ENCODE results near the gene COQ10B. TPM values are rescaled to one million over a fixed set of nuclear protein-coding genes. Genes with fewer than 3 reads are reported as not detected.
"Not testable (repeated sequence)": the region's sequence is repeated elsewhere in the genome, so short reads cannot be mapped to it uniquely, and the experiment has no call there.

Gene COQ10B
- total RNA-seq, 1 donor from 2014 or later = 6.0 TPM

- TF ChIP-seq, protein P1, sequence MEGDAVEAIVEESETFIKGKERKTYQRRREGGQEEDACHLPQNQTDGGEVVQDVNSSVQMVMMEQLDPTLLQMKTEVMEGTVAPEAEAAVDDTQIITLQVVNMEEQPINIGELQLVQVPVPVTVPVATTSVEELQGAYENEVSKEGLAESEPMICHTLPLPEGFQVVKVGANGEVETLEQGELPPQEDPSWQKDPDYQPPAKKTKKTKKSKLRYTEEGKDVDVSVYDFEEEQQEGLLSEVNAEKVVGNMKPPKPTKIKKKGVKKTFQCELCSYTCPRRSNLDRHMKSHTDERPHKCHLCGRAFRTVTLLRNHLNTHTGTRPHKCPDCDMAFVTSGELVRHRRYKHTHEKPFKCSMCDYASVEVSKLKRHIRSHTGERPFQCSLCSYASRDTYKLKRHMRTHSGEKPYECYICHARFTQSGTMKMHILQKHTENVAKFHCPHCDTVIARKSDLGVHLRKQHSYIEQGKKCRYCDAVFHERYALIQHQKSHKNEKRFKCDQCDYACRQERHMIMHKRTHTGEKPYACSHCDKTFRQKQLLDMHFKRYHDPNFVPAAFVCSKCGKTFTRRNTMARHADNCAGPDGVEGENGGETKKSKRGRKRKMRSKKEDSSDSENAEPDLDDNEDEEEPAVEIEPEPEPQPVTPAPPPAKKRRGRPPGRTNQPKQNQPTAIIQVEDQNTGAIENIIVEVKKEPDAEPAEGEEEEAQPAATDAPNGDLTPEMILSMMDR (IDR thresholded peaks at IDR 0.05) = no peak
- no peak overlapping the region for H3K4me3 ChIP-seq
- H3K4me1 ChIP-seq = no peaks in the 10 kb centered on the region
Measured at GRCh38 chr2:197461057-197461456, 7.7 kb downstream of the COQ10B start.

GRCh38 chr2:197464175-197464574 is 10.8 kb downstream of the COQ10B start:
- intact Hi-C loops (cut with DNase I) = no loop called here
- Histone ChIP-seq H3K4me3 (no peak overlapping the region), H3K27me3 (no peaks in the 10 kb centered on the region), H3K4me1 (no peaks in the 10 kb centered on the region), H3K36me3 (peaks cover 66 to 76% of the 10 kb centered on the region in 2 donors), H3K9me3 (no peaks in the 10 kb centered on the region), H3K27ac (no peak overlapping the region)
- DNase-seq (ENCODE audit: low spot score in 2 of 2) = no peak
- TF ChIP-seq, protein P1 (IDR thresholded peaks at IDR 0.05) = no peak

More at GRCh38 chr2:197461057-197461456, 7.7 kb downstream of the COQ10B start:
- Histone ChIP-seq H3K27ac (no peak overlapping the region), H3K9me3 (no peaks in the 10 kb centered on the region), H3K36me3 (peaks cover 48 to 51% of the 10 kb centered on the region in 2 donors), H3K27me3 (no peaks in the 10 kb centered on the region)
- no peak for DNase-seq (ENCODE audit: low spot score in 2 of 2)
- intact Hi-C loops (cut with DNase I) = no loop called here

DNA sequence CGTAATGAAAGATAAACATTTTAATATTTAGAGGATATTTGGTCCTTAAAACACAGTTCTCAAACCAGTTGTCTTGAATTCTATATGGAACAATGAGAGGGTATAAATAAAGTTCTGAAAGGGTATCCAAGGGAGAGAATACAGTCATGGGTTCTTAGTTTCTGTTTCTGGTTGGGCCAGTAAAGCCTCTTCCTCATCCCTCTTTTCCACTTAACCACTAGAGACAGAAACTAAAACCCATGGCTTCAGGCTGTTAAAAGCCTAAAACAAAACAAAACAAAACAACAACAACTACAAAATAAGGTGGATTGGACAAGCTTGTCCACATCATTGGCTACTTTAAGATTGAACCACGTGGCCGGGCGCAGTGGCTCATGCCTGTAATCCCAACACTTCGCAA is 18.8 kb downstream of the COQ10B start:
- TF ChIP-seq, protein P1 (IDR thresholded peaks at IDR 0.05) = no peak
- Histone ChIP-seq H3K27ac (no peak overlapping the region), H3K9me3 (no peaks in the 10 kb centered on the region), H3K27me3 (no peaks in the 10 kb centered on the region), H3K36me3 (peaks cover 77 to 89% of the 10 kb centered on the region in 2 donors), H3K4me3 (no peak overlapping the region), H3K4me1 (no peaks in the 10 kb centered on the region)
- DNase-seq (ENCODE audit: low spot score in 2 of 2) = no peak
- intact Hi-C loops (cut with DNase I) = no loop called here

GRCh38 chr2:197477797-197478196 is 24.4 kb downstream of the COQ10B start:
- H3K27ac ChIP-seq = no peak overlapping the region
- no peaks in the 10 kb centered on the region for H3K27me3 ChIP-seq
- no peaks in the 10 kb centered on the region for H3K4me1 ChIP-seq
- no peak overlapping the region for H3K4me3 ChIP-seq
- peaks cover 0 to 3% of the 10 kb centered on the region in 2 donors for H3K9me3 ChIP-seq
- intact Hi-C loops (cut with DNase I) = no loop called here
- peaks cover 59 to 66% of the 10 kb centered on the region in 2 donors for H3K36me3 ChIP-seq
- DNase-seq (ENCODE audit: low spot score in 2 of 2) = no peak
- TF ChIP-seq, protein P1 (IDR thresholded peaks at IDR 0.05) = no peak

DNA sequence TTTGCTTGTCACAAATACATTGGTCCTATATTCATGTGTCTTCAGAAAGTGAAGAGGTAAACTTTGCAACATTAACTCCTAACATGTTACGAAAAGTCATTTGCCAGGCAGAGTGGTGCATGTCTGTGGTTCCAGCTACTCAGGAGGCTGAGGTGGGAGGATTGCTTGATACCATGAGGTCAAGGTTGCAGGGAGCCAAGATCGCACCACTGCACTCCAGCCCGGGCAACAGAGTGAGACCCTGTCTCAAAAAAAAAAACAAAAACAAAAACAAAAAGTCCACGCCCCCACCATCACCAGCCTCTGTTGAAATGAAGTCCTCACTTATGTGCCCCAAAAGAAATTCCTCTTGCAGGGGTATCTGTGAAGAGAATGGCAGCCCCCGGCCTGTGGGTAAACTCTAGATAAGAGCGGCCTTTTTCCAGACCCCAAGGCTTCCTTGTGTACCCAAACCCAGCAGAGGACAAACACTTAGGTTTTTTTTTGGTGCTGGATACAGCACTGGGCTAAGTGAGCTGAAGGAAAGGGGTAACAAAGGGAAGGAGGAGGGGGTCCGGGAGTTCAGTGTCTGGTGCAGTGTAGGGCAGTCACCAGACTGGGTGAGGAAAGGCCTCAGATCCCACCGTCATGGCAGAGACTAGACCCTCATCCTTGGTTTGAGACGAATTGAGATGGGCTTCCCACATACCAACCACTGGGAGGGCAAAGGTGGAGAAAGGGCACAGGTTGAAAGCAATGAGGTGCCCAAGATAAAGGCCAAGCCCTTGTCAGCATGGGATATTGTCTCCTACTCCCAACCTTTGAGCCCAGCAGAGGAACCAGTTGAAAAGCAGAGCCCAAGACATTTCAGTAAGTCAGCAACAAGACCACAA is 27.0 kb downstream of the COQ10B start:
- H3K4me1 ChIP-seq = no peaks in the 10 kb centered on the region
- H3K27me3 ChIP-seq = no peaks in the 10 kb centered on the region
- TF ChIP-seq, protein P1 (IDR thresholded peaks at IDR 0.05) = no peak
- H3K4me3 ChIP-seq = no peak overlapping the region
- intact Hi-C loops (cut with DNase I) = no loop called here
- DNase-seq (ENCODE audit: low spot score in 2 of 2) = no peak
- no peak overlapping the region for H3K27ac ChIP-seq
- H3K9me3 ChIP-seq = peaks cover 8 to 19% of the 10 kb centered on the region in 2 donors
- H3K36me3 ChIP-seq = peaks cover 38 to 55% of the 10 kb centered on the region in 2 donors

GRCh38 chr2:197484248-197484647 is 30.9 kb downstream of the COQ10B start:
- H3K27me3 ChIP-seq; DNase-seq (ENCODE audit: low spot score in 2 of 2); intact Hi-C loops (cut with DNase I); H3K27ac ChIP-seq; H3K4me1 ChIP-seq; H3K4me3 ChIP-seq: not testable (repeated sequence)
- Histone ChIP-seq H3K9me3 (peaks cover 8 to 19% of the 10 kb centered on the region in 2 donors), H3K36me3 (peaks cover 36 to 58% of the 10 kb centered on the region in 2 donors)

All from ascending aorta (tissue), 2 donors.